B cell (primary cell): ENCODE measurements around the gene PARD3B. TPM values are rescaled to one million over a fixed set of nuclear protein-coding genes. Genes with fewer than 3 reads are reported as not detected.

ENCODE experiments used
- ATAC-seq: fragments of 200-7000 bp; cut with Tn5 transposase; one replicate; pipeline ENCODE4 v1.10.0; 2021; ENCODE audit warnings: low read depth, mild to moderate bottlenecking, moderate number of reproducible peaks, moderate library complexity
- CTCF ChIA-PET: fragments of 350-600 bp; sonication (Branson Sonifier 250); formaldehyde crosslinking; loops from one replicate; lab custom pipeline; 2021; ENCODE audit warnings: antibody characterized with exemption, inconsistent platforms; lab: Charles Lee
- POLR2A ChIA-PET: fragments of 350-600 bp; sonication (Branson Sonifier 250); formaldehyde crosslinking; loops from one replicate; lab custom pipeline; 2021; ENCODE audit warnings: antibody characterized with exemption; lab: Charles Lee
- DNase-seq: peaks from one replicate; pipeline ENCODE4 v3.0.0; 2013
- H2AFZ ChIP-seq: 2 replicates; pipeline ENCODE4 v1.6.1; 2012; ENCODE audit warnings: mild to moderate bottlenecking, low read depth, low read length; ENCODE audit not compliant: insufficient read depth, poor library complexity, severe bottlenecking
- H3K27ac ChIP-seq, 2 donors: 1 replicate in 1 of 2; 2 replicates in 1 of 2; pipeline ENCODE4 v1.5.1; 2012 to 2013; ENCODE audit warnings: low read length in 2 of 2, mild to moderate bottlenecking in 2 of 2, moderate library complexity in 1 of 2
- H3K27me3 ChIP-seq, 4 experiments: fragments of 200-600 bp in 1 of 4; sonication (generic) in 1 of 4; replicated peaks in 1 of 4; 1 replicate in 2 of 4; 2 replicates in 2 of 4; pipeline versions ENCODE4 v1.6.1 to v1.7.0; 2013 to 2016; ENCODE audit warnings: low read length in 3 of 4, mild to moderate bottlenecking in 2 of 4, mixed read lengths in 1 of 4, moderate library complexity in 1 of 4; ENCODE audit not compliant: insufficient read depth in 4 of 4, control insufficient read depth in 3 of 4; ENCODE audit errors: control extremely low read depth in 1 of 4
- H3K36me3 ChIP-seq, 2 experiments: replicated peaks in 1 of 2; 1 replicate in 1 of 2; 2 replicates in 1 of 2; pipeline versions ENCODE4 v1.6.1 to v1.7.1; 2013; ENCODE audit warnings: low read length in 1 of 2; ENCODE audit not compliant: insufficient read depth in 2 of 2, control insufficient read depth in 1 of 2; ENCODE audit errors: control extremely low read depth in 1 of 2, extremely low read depth in 1 of 2
- H3K4me1 ChIP-seq, 2 donors: fragments of 200-600 bp in 1 of 2; sonication (generic) in 1 of 2; 1 replicate in 1 of 2; 2 replicates in 1 of 2; pipeline versions ENCODE4 v1.5.1 to v1.6.1; 2013 to 2017; ENCODE audit warnings: low read length in 2 of 2; ENCODE audit not compliant: control insufficient read depth in 2 of 2, insufficient read depth in 2 of 2
- H3K4me2 ChIP-seq: replicated peaks from 2 replicates; pipeline ENCODE3; 2012; ENCODE audit warnings: mild to moderate bottlenecking, low read depth, low read length; ENCODE audit not compliant: poor library complexity, severe bottlenecking
- H3K4me3 ChIP-seq, 5 experiments: fragments of 200-600 bp in 1 of 5; sonication (generic) in 1 of 5; 1 replicate in 3 of 5; 2 replicates in 2 of 5; pipeline versions ENCODE4 v1.5.1 to v1.7.0; 2011 to 2016; ENCODE audit warnings: low read length in 4 of 5, mild to moderate bottlenecking in 4 of 5, low read depth in 2 of 5, control low read depth in 1 of 5, moderate library complexity in 1 of 5; ENCODE audit not compliant: insufficient read depth in 1 of 5; ENCODE audit errors: control extremely low read depth in 1 of 5, extremely low read depth in 1 of 5
- H3K79me2 ChIP-seq: fragments of 200-600 bp; sonication (generic); one replicate; pipeline ENCODE4 v1.6.0; 2016; ENCODE audit warnings: low read length; ENCODE audit not compliant: control insufficient read depth, insufficient read depth
- H3K9ac ChIP-seq: fragments of 200-600 bp; sonication (generic); 2 replicates; pipeline ENCODE4 v1.6.1; 2017; ENCODE audit warnings: mild to moderate bottlenecking, low read length, moderate library complexity
- H3K9me3 ChIP-seq, 3 donors: one replicate each; pipeline versions ENCODE4 v1.6.1 to v1.7.1; 2013; ENCODE audit warnings: low read length in 2 of 3; ENCODE audit not compliant: control insufficient read depth in 2 of 3, insufficient read depth in 1 of 3; ENCODE audit errors: control extremely low read depth in 1 of 3
- H4K20me1 ChIP-seq: 2 replicates; pipeline ENCODE4 v1.6.0; 2012; ENCODE audit warnings: mild to moderate bottlenecking, low read length; ENCODE audit not compliant: insufficient read depth, control insufficient read depth, poor library complexity, severe bottlenecking
- H3K27ac Mint-ChIP-seq: one replicate; pipeline ENCODE4 v1.8.0; 2021; ENCODE audit warnings: mixed read lengths
- H3K27me3 Mint-ChIP-seq: one replicate; pipeline ENCODE4 v1.8.0; 2021; ENCODE audit warnings: mixed read lengths
- H3K4me1 Mint-ChIP-seq: one replicate; pipeline ENCODE4 v1.8.0; 2021; ENCODE audit warnings: mixed read lengths
- H3K4me3 Mint-ChIP-seq: one replicate; pipeline ENCODE4 v1.8.0; 2021; ENCODE audit warnings: mixed read lengths
- H3K9me3 Mint-ChIP-seq: one replicate; pipeline ENCODE4 v1.8.0; 2022; ENCODE audit warnings: mixed read lengths; ENCODE audit not compliant: insufficient read depth
- EZH2 ChIP-seq: IDR thresholded peaks from 2 replicates; pipeline ENCODE4 v1.6.1; 2012; ENCODE audit warnings: borderline replicate concordance, low read depth, mild to moderate bottlenecking, moderate library complexity, low read length; ENCODE audit not compliant: insufficient read depth, poor library complexity, severe bottlenecking
- WGBS: methylation state at CpG from one replicate; pipeline ENCODE4 v1.1.5; 2013; ENCODE audit warnings: missing lambda C conversion rate; ENCODE audit not compliant: insufficient coverage; 5-methylcytosine and 5-hydroxymethylcytosine counted together
- intact Hi-C: fragments of 100-400 bp; cut with micrococcal nuclease; formaldehyde crosslinking; loops from one replicate; pipeline ENCODE4 v1.10.0; 2022
- polyA plus RNA-seq: library from polyadenylated mRNA; depleted of rRNA; stranded (reverse); fragments of >200 nt; gene quantifications from 2 replicates; pipeline ENCODE4 v1.2.3, GENCODE V29; 2012
- total RNA-seq, 2 donors: library from RNA; stranded (reverse); fragments of 120-200 nt in 1 of 2; gene quantifications; 1 replicate in 1 of 2; 2 replicates in 1 of 2; pipeline versions ENCODE4 v1.2.3 to v1.2.4, GENCODE V29; 2013 to 2022
- TF ChIP-seq, protein P1 (sequence below): fragments of 200-600 bp; IDR thresholded peaks from one replicate; pipeline ENCODE4 v1.8.0; 2022; ENCODE audit warnings: antibody characterized with exemption, mild to moderate bottlenecking

The PARD3B gene
- total and polyA plus RNA-seq, 2 donors (not counting 1 experiment from before 2014, with no cell fraction given): not detected

DNA sequence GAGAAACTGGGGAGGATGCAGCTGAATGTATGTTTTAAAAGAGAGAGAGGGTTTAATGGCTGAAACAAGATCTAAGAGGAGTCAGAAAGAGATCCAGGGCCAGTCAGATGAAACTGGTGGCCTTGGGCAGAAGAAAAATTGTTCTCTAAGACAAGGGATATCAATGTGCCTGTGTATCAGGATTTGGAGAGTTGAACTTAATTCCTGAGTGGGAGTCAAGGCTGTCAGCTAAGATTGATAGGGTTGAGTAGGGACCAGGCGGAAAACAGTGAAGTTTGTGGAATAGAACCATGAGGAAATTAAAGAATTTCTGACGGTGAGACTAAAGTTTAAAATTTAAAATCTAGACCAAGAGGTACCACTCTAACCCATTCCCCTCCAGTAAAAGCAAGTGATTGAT, 199.2 kb downstream of the PARD3B start:
- no peak overlapping the region for H3K4me3 Mint-ChIP-seq
- no peak overlapping the region for H3K9ac ChIP-seq
- peaks cover 0 to 7% (median 1%) of the 10 kb centered on the region in 3 donors for H3K9me3 ChIP-seq
- H3K36me3 ChIP-seq: no peaks in the 10 kb centered on the region
- no peak overlapping the region for H2AFZ ChIP-seq
- no peak overlapping the region for H3K27ac Mint-ChIP-seq
- DNase-seq: no peak
- H3K4me2 ChIP-seq: no peak overlapping the region
- H3K27me3 ChIP-seq: no peaks in the 10 kb centered on the region
- no peak overlapping the region for H3K4me3 ChIP-seq
- WGBS: no CpG with 5 or more reads among the region's 2 CpGs
- H4K20me1 ChIP-seq: no peaks in the 10 kb centered on the region
- TF ChIP-seq EZH2: no peak
- TF ChIP-seq, protein P1, sequence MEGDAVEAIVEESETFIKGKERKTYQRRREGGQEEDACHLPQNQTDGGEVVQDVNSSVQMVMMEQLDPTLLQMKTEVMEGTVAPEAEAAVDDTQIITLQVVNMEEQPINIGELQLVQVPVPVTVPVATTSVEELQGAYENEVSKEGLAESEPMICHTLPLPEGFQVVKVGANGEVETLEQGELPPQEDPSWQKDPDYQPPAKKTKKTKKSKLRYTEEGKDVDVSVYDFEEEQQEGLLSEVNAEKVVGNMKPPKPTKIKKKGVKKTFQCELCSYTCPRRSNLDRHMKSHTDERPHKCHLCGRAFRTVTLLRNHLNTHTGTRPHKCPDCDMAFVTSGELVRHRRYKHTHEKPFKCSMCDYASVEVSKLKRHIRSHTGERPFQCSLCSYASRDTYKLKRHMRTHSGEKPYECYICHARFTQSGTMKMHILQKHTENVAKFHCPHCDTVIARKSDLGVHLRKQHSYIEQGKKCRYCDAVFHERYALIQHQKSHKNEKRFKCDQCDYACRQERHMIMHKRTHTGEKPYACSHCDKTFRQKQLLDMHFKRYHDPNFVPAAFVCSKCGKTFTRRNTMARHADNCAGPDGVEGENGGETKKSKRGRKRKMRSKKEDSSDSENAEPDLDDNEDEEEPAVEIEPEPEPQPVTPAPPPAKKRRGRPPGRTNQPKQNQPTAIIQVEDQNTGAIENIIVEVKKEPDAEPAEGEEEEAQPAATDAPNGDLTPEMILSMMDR: no peak
- H3K4me1 Mint-ChIP-seq: no peaks in the 10 kb centered on the region
- H3K27ac ChIP-seq: no peak overlapping the region
- peaks cover 2% of the 10 kb centered on the region for H3K9me3 Mint-ChIP-seq
- ChIA-PET CTCF (no interaction called here), POLR2A (no interaction called here)
- no peak for ATAC-seq
- no peaks in the 10 kb centered on the region for H3K79me2 ChIP-seq
- H3K27me3 Mint-ChIP-seq: no peaks in the 10 kb centered on the region
- intact Hi-C loops: no loop called here
- no peaks in the 10 kb centered on the region for H3K4me1 ChIP-seq

DNA sequence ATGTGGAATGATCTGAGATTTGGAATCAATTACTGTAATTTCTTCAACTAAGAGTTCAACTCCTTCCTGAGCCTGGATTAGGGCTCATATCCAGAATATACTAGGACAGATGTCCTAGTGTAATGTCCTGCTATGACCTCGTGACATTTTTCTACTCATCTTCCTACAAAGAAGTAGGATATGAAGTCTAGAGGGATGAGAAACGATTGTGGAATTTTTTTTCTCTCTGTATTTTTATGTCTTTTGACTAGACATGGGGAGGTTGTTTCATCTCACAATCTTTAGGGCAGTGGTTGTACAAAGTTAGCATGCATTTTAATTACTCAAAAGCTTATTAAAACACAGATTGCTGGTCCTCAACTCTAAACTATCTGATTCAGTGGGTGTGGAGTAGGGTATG, 203.0 kb downstream of the PARD3B start:
- CTCF ChIA-PET: no interaction called here
- H3K4me1 ChIP-seq: no peaks in the 10 kb centered on the region
- H3K27ac ChIP-seq: no peak overlapping the region
- H4K20me1 ChIP-seq: no peaks in the 10 kb centered on the region
- H3K4me1 Mint-ChIP-seq: no peaks in the 10 kb centered on the region
- TF ChIP-seq EZH2: no peak
- TF ChIP-seq, protein P1: no peak
- no peak overlapping the region for H3K27ac Mint-ChIP-seq
- no peaks in the 10 kb centered on the region for H3K9me3 Mint-ChIP-seq
- H3K9me3 ChIP-seq: no peaks in the 10 kb centered on the region
- H3K36me3 ChIP-seq: no peaks in the 10 kb centered on the region
- H3K27me3 ChIP-seq: no peaks in the 10 kb centered on the region
- H3K4me3 Mint-ChIP-seq: no peak overlapping the region
- ATAC-seq: no peak
- no peaks in the 10 kb centered on the region for H3K79me2 ChIP-seq
- H2AFZ ChIP-seq: no peak overlapping the region
- POLR2A ChIA-PET: no interaction called here
- intact Hi-C loops: no loop called here
- no peak overlapping the region for H3K4me2 ChIP-seq
- H3K27me3 Mint-ChIP-seq: no peaks in the 10 kb centered on the region
- DNase-seq: no peak
- WGBS: no CpG with 5 or more reads among the region's 2 CpGs
- H3K4me3 ChIP-seq: no peak overlapping the region
- no peak overlapping the region for H3K9ac ChIP-seq
